NCI-H2196 treated with DMSO at 0.1 percent for 48 hours (cell line): ENCODE data around the gene NALCN.

Experiments
- DNase-seq: peaks from one replicate; lab custom pipeline; 2025; ENCODE audit not compliant: unreplicated experiment; lab: John Stamatoyannopoulos, UW

The NALCN gene

DNA sequence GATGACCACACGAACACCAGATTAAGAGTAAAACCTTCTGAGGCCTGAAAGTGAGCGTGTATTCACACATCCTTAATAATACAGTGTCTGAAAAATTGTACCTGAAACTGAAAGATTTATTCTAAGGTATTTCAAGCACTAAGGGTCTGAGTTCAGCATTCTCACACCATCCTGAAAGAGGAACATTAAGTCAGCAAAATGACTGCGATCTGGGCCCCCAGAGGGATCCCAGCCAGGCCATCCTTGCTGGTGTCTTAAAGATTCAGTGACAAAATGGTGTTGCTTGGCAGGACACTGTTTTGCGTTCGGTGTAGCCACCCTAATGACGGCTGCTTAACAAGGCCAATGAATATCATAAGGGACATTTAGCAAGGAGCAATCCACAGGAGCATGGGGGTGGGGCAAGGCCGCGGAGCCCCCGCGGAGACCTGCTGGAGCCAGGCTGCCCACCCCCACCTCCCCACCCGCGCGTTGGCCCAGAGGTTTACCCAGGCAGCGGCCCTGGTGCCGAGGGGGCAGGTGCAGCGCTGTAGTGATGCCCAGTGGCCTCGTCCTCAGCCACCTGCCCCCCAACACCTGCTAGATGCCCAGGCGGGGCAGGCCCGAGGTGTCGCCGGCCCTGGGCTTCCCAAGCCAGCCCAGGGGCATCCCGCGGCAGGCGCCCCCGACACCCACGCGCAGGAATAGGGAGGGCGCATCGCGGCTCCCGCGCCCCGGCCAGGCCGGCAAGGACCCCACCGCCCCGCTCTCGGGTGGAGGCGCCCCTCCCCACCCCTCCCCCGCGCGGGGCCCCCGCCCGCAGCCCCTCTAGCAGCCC lies 742 bp downstream of the NALCN start:
- no peak for DNase-seq

DNA sequence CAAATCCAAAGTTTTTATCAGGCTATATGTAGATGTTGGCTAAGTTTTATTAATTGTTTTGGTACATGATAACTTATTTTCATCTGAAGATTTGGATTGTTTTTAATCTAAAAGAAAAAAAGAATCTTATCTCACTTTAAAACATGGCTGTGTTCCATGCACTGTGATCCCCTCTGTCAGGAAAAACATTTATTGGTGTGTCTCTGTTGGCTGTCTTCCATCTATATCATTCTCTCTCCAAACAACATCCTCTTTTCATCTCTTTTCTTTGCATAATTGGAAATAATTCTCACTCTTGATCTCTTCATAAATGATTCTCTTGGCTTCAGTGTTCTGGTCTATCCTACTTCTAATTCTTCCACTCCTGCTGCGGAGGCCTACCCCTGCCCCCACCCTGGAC lies 4.2 kb downstream of the NALCN start:
- no peak for DNase-seq

DNA sequence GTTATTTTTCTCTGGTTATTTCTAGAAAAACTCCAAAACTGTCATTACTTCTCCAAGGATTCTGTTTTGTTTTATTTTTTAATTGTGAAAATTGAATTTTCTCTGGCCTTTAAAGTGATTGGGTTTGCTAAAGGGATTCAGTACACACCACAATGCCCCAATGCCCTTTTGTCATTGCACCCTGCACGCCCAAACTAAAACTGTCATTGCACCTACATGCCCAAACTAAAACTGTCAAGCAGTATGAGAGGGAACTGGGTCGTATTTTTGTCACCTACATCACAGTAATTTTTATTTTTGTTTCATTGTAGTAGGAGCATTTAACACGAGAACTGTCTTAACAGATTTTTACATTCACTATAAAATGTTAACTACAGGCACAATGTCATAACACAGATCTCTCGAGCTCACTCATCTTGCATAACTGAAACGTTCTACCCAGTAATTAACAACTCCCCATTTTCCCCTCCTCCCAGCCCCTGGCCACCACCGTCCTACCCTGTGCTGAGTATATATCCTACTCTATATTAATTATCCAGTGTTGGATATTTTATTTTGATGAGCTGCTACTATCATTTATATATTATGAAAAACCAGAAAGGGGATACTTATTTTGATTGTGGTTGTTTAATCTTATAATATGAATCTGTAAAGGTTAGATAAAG lies 7.2 kb downstream of the NALCN start:
- DNase-seq, result no peak

DNA sequence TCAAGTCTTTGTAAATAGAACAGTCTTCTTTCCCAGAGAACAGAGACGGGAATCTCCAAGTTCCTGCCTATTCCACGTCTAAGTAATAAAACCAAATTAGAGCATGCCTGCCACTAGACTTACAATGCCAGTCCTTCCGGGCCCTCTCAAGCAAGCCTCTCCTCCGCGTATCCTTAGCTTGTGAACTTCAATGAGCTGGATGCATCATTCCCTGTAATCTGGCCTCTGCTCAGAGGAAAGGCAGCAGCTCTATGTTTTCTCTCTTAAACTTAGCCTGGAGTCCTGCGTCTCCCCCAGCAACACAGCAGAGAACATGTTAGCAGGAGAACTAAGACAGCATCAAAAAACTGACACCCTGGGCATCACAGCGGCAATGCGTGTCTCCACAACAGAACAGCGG lies 8.2 kb downstream of the NALCN start:
- no peak for DNase-seq

DNA sequence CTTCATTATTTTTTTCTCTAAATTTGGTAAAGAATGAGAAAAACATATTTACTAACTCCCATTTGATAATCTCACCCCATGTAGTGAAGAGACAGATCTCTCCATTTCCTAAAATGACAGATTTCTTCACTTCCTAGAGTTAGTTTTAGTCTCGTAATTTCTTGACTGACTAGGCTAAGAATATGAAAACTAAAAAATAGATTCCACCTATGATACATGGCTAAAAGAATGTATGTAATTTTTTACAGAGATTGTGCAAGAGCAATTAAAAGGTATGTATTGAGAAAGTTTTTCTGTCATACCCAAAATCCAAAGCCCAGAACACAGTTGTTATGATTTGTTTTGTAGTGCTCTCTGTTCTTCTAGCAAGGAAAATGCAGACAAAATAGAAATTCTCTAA lies 9.5 kb downstream of the NALCN start:
- no peak for DNase-seq

DNA sequence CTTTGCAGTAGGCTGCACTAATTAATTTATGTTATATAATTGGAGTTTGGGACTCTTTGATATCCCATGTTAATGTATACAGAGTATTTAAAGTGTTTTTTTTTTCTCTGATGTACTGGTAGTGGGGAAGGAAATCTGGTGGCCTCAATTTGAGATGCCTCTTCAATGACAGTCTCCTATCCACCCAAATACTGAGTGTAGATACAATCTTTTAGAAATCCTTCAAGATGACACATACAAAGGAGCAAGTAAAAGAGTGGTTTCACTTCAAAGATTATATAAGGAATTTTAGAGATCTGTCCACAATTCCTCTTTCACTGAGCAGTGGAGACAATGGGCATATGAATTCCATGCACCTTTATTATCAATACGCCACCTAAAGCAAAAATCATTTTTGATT lies 15.1 kb downstream of the NALCN start:
- DNase-seq, result no peak

DNA sequence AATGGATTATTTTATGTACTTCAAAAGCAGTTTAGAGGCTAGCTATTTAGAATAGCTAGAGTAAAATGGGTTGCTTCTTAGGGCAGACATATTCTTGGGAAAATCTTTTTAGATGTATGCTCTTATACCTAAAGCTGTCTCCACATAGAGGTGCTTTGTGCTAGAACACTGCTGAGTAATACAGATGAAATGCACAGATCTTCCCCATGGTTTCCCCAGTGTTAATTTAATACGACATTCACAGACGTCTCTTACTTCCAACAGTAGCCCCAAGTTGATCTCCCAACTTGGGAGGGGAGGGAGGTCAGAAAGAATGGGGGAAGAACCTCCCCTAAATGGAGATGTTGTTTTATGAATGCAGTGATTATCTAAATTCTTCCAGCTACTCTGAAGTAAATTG lies 16.9 kb downstream of the NALCN start:
- no peak for DNase-seq

DNA sequence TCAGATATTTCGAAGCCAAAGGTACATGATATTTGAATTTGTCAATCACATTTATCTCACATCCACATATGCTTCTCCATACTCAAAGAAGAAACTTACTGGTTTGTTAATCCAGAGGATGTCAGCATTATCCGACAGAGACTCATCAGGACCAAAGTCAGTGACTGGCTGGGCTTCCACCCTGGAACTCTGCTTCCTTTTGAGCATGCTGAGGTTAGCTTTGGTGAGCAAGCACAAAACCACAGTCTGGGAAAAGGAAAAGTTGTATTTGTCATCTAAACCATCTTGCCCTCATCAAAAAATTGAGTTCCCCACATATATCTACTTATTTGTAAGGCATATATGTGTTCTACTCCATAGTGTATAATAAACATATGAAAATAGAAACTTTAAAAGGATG lies 17.4 kb downstream of the NALCN start:
- no peak for DNase-seq

DNA sequence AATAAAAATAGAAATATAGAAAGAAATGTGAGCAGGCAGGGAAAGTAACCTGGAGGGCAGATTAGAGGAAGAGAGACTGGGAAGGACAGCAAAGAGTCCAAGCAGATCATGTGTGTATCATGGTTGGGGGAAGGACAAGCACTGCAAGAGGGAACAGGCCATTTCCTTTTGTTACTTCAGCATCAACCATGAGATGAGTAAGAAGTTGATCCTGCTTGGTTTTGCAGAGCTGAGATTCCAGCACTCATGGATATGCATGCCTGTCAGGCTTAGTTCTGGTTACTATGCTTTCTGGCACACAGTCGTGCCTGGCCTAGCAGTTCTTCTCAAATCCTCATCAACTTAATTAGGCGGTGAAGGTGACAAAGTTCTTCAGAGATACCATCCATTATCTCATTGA lies 18.1 kb downstream of the NALCN start:
- no peak for DNase-seq

DNA sequence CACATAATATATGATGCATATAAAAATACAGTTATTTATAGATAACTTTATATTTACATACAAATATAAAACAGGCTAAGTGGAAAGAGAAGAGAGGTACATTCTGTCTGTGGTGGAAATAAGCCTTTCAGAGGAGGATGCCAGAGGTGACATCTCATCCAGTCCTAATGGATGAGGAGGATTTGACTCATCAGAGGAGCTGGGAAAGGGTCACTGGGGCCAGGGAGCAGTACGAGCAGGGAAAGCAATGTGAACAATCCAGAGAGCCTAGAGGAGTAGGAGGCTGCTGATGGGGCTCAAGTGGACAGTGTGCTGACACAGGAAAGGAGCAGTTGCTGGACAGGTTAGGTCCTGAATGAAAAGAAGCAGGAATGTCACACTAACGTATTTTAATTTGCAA lies 18.6 kb downstream of the NALCN start:
- no peak for DNase-seq

DNA sequence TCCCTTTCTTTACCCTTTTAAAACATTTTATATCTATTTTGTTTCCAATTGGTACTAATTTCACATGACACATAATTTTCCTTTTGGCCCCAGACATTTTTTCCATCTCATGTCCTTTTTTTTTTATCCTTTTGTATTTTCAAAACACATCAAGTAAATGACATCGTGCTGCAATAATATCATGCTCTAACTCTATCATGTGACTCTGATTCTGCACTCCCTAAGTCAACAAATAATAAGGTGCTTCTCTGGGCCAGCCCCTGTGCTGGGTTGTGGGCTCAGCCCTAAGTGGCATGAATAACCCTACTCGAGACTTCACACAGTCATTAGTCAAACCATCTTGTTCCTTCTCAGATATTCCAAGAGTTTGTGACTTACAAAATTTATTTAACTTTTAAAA lies 21.7 kb downstream of the NALCN start:
- DNase-seq, result no peak

DNA sequence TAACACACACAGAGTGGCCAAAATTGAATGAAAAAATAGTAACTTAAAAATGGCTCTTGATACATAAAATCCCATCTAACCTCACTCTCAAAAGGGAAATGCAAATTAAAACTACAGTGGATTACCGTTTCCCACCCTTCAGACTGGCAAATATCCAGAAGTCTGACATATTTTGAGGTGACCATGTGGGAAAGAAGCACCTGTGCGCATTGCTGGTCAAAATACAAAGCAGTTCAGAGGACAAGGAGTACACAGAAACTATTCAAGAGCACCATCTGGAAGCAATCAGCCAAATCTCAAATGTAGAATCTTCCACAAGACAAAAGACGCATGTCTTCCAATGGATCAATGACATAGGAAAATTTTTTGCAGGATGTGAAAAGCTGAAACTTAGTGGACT lies 23.2 kb downstream of the NALCN start:
- no peak for DNase-seq

DNA sequence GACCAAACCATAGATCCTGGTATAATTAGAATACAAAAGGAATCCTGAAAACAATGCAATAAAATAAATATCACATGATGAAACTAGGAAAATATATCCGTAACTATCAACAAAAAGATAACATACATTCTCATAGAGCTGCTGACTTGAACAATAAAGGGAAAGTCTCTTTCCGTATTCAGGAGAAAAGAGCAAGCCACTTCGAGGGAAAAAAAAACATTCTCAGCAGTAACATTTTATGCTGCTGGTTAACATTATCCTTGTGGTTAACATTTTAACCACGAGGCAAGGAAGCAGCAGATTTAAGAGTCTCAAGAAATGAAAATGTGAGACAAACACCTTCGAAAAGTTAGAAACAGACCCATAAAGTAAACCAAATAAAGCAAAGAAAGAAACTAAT lies 25.8 kb downstream of the NALCN start:
- no peak for DNase-seq

DNA sequence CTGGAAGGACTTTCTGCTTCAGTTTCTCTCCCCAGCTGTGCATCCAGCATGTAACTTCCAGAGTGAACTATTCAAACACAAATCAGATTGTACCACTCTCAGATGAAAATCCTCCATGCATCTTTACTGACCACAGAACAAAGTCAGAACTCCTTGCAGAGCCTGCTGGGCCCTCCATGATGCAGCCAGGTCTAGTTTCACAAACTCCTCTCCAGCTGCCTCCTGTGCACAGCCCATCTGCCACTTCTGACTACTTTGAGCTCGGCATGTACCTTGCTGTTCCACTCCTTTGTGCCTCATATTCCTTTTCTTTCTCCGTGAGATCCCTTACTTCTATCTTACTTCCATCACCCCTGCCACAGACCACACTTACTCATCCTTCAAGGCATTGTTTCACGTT lies 31.4 kb downstream of the NALCN start:
- no peak for DNase-seq

DNA sequence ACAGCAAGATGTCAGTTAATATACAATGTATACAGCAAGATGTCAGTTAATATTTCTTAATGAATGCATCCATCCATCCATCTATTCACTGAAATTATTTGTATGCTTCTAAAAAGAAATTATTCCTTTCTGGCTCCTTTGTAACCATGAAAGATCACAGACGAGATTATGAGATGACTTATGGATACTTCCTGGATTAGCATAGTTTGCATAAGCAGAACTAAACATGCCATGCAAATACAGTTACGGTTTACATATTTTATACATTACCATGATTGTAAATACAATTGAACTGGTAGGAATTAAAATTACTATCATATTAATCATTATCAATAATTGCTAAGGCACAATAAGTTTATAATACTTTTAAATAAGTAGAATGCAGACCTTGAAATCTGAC lies 32.7 kb downstream of the NALCN start:
- DNase-seq, result no peak

DNA sequence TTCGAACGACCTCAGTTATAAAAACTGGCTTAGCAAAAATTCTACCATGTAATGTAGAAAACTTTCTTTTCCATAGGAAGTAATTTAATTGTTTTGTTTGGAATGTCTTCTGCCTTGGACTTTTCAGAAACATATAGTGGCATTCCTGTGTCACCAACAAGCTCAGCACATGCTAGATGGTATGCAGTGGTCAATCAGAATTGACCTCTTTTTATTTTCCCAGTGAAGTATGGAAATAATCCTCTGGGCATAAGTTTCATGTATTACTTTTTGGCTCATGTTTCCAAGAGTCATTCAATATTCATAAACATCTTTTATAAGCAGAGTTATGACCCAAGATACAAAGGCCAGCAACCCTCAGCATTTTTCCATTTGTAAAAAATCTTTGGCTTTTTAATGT lies 33.6 kb downstream of the NALCN start:
- no peak for DNase-seq

DNA sequence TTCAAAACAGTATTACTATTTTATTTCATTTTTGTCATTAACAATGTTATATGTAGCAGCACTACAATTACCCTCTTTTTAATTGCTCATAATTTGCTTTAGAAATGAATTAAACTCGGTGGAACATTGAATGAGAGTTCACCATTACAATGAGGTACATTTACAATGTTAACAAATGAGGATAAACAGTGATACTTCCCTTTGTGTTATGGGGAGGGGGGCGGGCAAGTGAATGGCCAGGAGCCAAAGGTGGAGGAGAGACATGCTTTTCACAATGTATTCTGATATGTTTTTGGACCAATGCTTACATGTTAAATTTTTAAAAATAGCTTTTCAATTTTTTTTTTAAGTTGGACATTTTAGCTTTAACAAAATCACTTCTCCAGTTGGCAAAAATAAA lies 34.2 kb downstream of the NALCN start:
- no peak for DNase-seq

DNA sequence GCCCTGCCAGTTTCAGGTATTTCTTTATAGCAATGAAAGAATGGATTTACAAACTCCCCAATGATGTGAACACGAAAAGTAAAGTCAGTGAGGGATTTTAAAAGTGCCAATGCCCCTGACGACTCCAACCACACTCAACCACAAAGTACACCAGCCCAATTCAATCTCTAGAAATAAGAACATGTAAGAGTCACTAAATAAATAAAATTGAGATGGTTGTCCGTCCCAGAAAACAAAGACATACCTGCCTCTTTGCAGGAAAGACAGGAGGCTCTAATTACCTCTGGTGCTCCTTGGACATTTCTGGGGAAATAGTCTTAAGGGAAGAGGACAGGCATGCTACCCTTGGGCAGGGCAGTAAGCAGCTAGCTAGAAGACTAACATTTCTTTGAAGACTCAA lies 55.8 kb downstream of the NALCN start:
- DNase-seq, result no peak

DNA sequence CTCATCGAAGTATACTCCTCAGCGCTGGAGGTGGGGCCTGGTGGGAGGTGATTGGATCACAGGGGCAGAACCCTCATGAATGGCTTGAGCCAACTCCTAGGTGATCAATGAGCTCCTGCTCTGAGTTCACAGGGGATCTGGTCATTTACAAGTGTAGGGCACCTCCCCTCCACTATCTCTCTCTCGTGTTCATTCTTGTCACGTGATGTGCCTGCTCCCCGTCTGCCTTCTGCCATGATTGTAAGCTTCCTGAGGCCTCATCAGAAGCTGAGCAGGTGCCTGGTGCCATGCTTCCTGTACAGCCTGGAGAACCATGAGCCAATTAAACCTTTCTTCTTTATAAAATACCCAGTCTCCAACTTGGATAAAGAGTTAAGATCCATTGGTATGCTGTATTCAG lies 61.4 kb downstream of the NALCN start:
- DNase-seq, result no peak

DNA sequence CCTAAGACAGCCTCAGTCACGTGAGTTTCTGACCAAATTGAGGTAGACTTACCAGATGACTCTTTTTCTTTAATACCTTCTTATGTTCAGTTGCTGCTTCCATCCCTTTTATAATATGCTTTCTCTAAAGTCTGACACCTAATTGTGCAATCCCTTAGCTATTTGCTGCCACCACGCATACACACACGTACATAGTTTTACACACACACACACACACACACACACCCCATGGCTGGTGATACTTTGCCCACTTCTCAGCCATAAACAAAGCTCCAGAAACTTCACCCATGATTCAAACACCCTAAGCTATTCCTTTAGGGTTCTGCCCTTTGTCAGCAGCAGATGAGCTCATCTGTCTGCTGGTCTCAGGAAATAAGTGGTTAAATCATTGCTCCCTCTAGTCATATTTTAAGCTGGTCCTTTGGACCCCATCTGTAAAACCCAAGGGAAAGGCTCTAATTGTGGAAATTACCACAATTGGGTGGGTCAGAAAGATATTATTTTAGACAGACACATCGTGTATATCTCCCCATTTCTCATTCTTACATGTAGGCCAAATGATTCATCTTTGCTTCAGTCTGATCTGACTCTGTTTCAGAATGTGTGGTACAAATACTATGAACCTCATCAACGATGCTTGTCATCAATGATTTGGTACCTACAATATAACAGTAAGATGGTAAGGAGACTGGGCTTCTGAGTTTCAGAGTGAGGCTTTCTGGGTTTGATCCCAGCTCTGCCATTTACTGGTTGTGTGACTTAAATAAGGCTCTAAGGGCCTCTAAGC lies 69.2 kb downstream of the NALCN start:
- no peak for DNase-seq

DNA sequence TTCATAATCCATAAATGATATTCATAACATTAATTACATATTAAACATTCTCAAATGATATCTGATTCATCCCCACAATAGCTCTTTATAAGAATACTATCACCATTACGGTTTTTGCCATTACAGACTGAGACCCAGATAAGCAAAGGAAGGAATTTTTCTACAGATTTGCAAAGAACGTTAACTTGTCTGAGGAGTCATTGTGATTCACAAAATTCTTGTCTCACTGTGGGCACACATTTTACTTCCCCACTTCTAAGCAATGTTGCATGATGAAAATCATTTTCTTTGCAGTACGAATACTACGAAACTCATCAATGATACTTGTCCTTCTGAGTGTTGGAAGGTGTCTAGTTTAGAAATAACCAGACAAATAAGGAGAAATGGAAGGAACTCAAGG lies 70.1 kb downstream of the NALCN start:
- DNase-seq, result no peak

DNA sequence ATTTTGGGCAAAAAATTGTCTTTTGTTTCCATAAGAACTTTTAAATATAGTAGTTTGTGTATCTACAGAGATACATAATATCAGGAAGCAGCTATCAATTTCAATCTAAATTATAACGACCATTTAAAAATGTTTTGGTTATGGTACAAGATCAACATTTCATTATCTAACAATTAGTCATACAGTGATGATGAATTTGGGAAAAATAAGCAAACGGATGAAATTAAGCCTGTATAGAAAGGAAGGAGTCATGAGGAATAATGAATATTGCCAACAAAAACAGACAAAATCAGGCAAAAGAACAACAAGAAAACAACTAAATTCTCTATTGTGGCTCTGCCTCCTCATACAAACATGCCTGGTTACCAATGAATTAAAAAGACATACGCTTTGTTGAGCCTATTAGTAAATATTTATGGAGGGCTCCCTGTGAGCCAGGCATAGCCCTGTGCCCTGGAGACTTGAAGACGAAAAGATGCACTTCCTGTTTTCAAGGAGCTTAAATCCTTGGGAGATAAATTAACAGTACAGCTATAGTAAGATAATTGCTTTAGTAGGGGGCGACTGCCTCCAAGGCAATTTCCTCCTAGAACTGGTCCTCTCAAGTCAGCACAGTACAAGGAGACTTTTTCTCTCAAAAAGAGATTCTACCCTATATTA lies 73.0 kb downstream of the NALCN start:
- DNase-seq, result no peak
